ENCODE data around the gene PPP1R9B.
A peak's percentile ranks its signal among the peaks of the same experiment; 100 is the strongest.

Gene PPP1R9B

GRCh38 chr17:50137042-50137441 is 13.4 kb downstream of the PPP1R9B start:
- no peaks in the 10 kb centered on the region for H3K27me3 ChIP-seq (ENCODE audit: insufficient read depth, insufficient read length)
- TF ChIP-seq ZNF274 (IDR thresholded peaks at IDR 0.05; ENCODE audit: low read depth, low read length) (no peak), YY1 (IDR thresholded peaks at IDR 0.05; ENCODE audit: insufficient read depth, insufficient read length) (no peak), SUZ12 (IDR thresholded peaks at IDR 0.05; ENCODE audit: extremely low read depth, insufficient read depth, insufficient read length) (no peak)
- no peak overlapping the region for H3K9ac ChIP-seq (ENCODE audit: insufficient read length, low read depth)
- H3K4me1 ChIP-seq (ENCODE audit: insufficient read depth, insufficient read length), result peaks cover 53% of the 10 kb centered on the region
- DNase-seq (ENCODE audit: low read depth, low spot score), result no peak
- peaks cover 84% of the 10 kb centered on the region for H3K36me3 ChIP-seq (ENCODE audit: insufficient read depth, insufficient read length, low read length)
- no peaks in the 10 kb centered on the region for H3K9me3 ChIP-seq (ENCODE audit: insufficient read depth, low read length)
- H3K4me3 ChIP-seq (ENCODE audit: insufficient read length, low read depth), result no peak overlapping the region

GRCh38 chr17:50136096-50136687 is 14.3 kb downstream of the PPP1R9B start:
- TF ChIP-seq ZNF274 (IDR thresholded peaks at IDR 0.05; ENCODE audit: low read depth, low read length) (no peak), YY1 (IDR thresholded peaks at IDR 0.05; ENCODE audit: insufficient read depth, insufficient read length) (no peak), SUZ12 (IDR thresholded peaks at IDR 0.05; ENCODE audit: extremely low read depth, insufficient read depth, insufficient read length) (no peak)
- H3K27me3 ChIP-seq (ENCODE audit: insufficient read depth, insufficient read length), result peaks cover under 1% of the 10 kb centered on the region
- DNase-seq (ENCODE audit: low read depth, low spot score), result no peak
- H3K36me3 ChIP-seq (ENCODE audit: insufficient read depth, insufficient read length, low read length), result peaks cover 79% of the 10 kb centered on the region
- peaks cover 59% of the 10 kb centered on the region for H3K4me1 ChIP-seq (ENCODE audit: insufficient read depth, insufficient read length)
- no peaks in the 10 kb centered on the region for H3K9me3 ChIP-seq (ENCODE audit: insufficient read depth, low read length)
- H3K9ac ChIP-seq (ENCODE audit: insufficient read length, low read depth), result no peak overlapping the region
- no peak overlapping the region for H3K4me3 ChIP-seq (ENCODE audit: insufficient read length, low read depth)

DNA sequence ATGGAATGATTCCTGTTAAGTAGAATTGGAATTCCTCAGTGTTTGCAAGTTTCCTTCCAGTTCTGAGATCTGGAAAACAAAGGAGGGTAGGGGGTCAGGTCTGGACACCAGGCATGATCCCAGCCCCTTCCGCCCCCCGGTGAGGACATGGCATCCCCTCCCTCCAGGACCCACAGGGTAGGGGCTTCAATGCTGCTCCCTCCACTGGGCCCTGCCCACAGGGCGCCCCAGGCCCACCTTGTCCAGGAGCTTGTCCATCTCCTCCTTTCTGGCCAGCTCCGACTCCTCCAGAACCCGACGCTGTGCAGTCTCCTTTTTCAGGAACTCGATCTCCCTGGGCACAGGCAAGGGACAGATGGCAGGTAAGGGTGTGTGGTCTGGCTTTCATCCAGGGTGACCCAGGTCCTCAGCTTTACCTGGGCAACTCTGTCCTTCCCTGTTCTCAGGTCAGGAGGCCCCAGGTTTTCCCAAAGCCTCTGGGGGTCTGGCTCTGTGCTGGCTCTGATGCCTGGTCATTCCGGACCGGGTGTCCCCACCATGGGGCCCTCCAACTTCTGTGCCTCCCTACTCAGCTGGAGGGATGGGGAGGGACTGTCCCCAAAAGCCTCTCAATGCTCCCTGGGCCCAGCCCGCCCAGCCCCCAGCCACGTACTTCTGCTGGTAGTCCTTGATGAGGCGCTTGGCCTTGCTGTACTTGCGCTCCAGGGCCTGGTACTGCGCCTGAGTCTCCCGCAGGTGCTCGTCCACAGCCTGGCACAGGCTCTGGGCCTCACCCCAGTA is 15.0 kb downstream of the PPP1R9B start:
- Histone ChIP-seq H3K9ac (ENCODE audit: insufficient read length, low read depth) (no peak overlapping the region), H3K4me3 (ENCODE audit: insufficient read length, low read depth) (no peak overlapping the region), H3K4me1 (ENCODE audit: insufficient read depth, insufficient read length) (peaks cover 59% of the 10 kb centered on the region), H3K9me3 (ENCODE audit: insufficient read depth, low read length) (no peaks in the 10 kb centered on the region), H3K36me3 (ENCODE audit: insufficient read depth, insufficient read length, low read length) (peaks cover 72% of the 10 kb centered on the region), H3K27me3 (ENCODE audit: insufficient read depth, insufficient read length) (peaks cover 7% of the 10 kb centered on the region)
- TF ChIP-seq YY1 (IDR thresholded peaks at IDR 0.05; ENCODE audit: insufficient read depth, insufficient read length) (no peak), ZNF274 (IDR thresholded peaks at IDR 0.05; ENCODE audit: low read depth, low read length) (no peak), SUZ12 (IDR thresholded peaks at IDR 0.05; ENCODE audit: extremely low read depth, insufficient read depth, insufficient read length) (no peak)
- no peak for DNase-seq (ENCODE audit: low read depth, low spot score)

- TF ChIP-seq ZNF274 (IDR thresholded peaks at IDR 0.05; ENCODE audit: low read depth, low read length) (no peak), SUZ12 (IDR thresholded peaks at IDR 0.05; ENCODE audit: extremely low read depth, insufficient read depth, insufficient read length) (no peak), YY1 (IDR thresholded peaks at IDR 0.05; ENCODE audit: insufficient read depth, insufficient read length) (no peak)
- Histone ChIP-seq H3K36me3 (ENCODE audit: insufficient read depth, insufficient read length, low read length) (peaks cover 61% of the 10 kb centered on the region), H3K9ac (ENCODE audit: insufficient read length, low read depth) (peak overlapping the region; percentile 45), H3K4me3 (ENCODE audit: insufficient read length, low read depth) (no peak overlapping the region), H3K4me1 (ENCODE audit: insufficient read depth, insufficient read length) (peaks cover 51% of the 10 kb centered on the region), H3K9me3 (ENCODE audit: insufficient read depth, low read length) (no peaks in the 10 kb centered on the region), H3K27me3 (ENCODE audit: insufficient read depth, insufficient read length) (peaks cover 13% of the 10 kb centered on the region)
- DNase-seq (ENCODE audit: low read depth, low spot score), result no peak
Observed at GRCh38 chr17:50134206-50135110, 16.0 kb downstream of the PPP1R9B start.

GRCh38 chr17:50133769-50134099 is 16.7 kb downstream of the PPP1R9B start:
- Histone ChIP-seq H3K27me3 (ENCODE audit: insufficient read depth, insufficient read length) (peaks cover 13% of the 10 kb centered on the region), H3K9ac (ENCODE audit: insufficient read length, low read depth) (peak overlapping the region; percentile 39), H3K4me1 (ENCODE audit: insufficient read depth, insufficient read length) (peaks cover 47% of the 10 kb centered on the region), H3K9me3 (ENCODE audit: insufficient read depth, low read length) (no peaks in the 10 kb centered on the region), H3K4me3 (ENCODE audit: insufficient read length, low read depth) (no peak overlapping the region), H3K36me3 (ENCODE audit: insufficient read depth, insufficient read length, low read length) (peaks cover 54% of the 10 kb centered on the region)
- no peak for TF ChIP-seq YY1 (IDR thresholded peaks at IDR 0.05; ENCODE audit: insufficient read depth, insufficient read length)
- TF ChIP-seq SUZ12 (IDR thresholded peaks at IDR 0.05; ENCODE audit: extremely low read depth, insufficient read depth, insufficient read length), result no peak
- TF ChIP-seq ZNF274 (IDR thresholded peaks at IDR 0.05; ENCODE audit: low read depth, low read length), result no peak
- no peak for DNase-seq (ENCODE audit: low read depth, low spot score)

DNA sequence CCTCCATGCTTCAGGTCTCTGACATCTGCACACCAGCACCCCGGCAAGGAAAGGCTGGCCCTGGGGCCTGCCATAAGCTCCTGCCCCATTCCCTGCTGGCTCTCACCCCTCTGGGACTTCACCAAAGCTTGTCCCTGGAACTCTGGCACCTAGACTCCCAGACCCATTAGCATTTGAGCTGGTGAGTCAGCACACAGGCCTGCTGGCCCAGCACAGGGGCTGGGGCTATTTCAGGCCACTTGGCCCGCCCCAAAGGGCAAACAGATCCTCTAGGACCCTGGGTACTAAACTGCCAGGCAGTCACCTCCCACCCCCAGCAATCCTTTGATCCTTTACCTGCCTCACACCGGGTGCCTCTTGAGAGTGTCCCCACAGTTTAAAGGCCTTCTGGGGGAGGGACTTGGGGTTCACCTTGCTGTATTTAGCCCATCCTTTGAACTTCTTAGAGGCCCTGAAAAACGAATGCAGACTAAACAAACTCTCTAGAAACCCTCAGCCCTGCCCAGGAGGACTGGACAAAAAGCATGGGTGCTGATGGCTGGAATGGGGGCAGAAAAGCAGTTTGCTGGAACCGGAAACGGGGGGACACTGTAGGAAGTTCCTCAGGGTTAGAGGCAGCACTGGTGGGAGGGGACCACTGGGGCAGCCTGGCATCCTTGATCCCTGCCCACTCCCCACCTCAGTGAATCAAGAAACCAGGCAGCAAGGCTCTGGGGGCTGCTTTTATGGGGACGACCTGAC is 17.3 kb downstream of the PPP1R9B start:
- no peak for TF ChIP-seq YY1 (IDR thresholded peaks at IDR 0.05; ENCODE audit: insufficient read depth, insufficient read length)
- TF ChIP-seq SUZ12 (IDR thresholded peaks at IDR 0.05; ENCODE audit: extremely low read depth, insufficient read depth, insufficient read length), result no peak
- no peak for TF ChIP-seq ZNF274 (IDR thresholded peaks at IDR 0.05; ENCODE audit: low read depth, low read length)
- no peak for DNase-seq (ENCODE audit: low read depth, low spot score)
- Histone ChIP-seq H3K4me1 (ENCODE audit: insufficient read depth, insufficient read length) (peaks cover 47% of the 10 kb centered on the region), H3K9ac (ENCODE audit: insufficient read length, low read depth) (peak overlapping the region; percentile 39), H3K4me3 (ENCODE audit: insufficient read length, low read depth) (no peak overlapping the region), H3K9me3 (ENCODE audit: insufficient read depth, low read length) (no peaks in the 10 kb centered on the region), H3K36me3 (ENCODE audit: insufficient read depth, insufficient read length, low read length) (peaks cover 49% of the 10 kb centered on the region), H3K27me3 (ENCODE audit: insufficient read depth, insufficient read length) (peaks cover 13% of the 10 kb centered on the region)

All from NT2/D1 (cell line).